HCT116 (cell line): ENCODE results near the gene SERINC1. TPM values are rescaled to one million over a fixed set of nuclear protein-coding genes. Genes with fewer than 3 reads are reported as not detected.
"Not testable (repeated sequence)": the region's sequence is repeated elsewhere in the genome, so short reads cannot be mapped to it uniquely, and the experiment has no call there.

Experiments
- ATAC-seq: fragments of 200-7000 bp; cut with Tn5 transposase; 2 replicates; pipeline ENCODE4 v1.9.1; 2020; ENCODE audit warnings: mild to moderate bottlenecking, moderate library complexity
- BruUV-seq: library from RNA; stranded (reverse); fragments of 400-500 nt; replicated peaks from 2 replicates; lab custom pipeline; 2021; lab: Mats Ljungman, UMichigan
- CTCF ChIA-PET: fragments of 300-600 bp; sonication (Branson Sonifier 250); formaldehyde crosslinking; loops from one replicate; lab custom pipeline; 2021; ENCODE audit warnings: antibody characterized with exemption; lab: Charles Lee
- POLR2A ChIA-PET: fragments of 300-600, 350-600 bp; sonication (Branson Sonifier 250); formaldehyde crosslinking; loops from one replicate; lab custom pipeline; 2021; ENCODE audit warnings: antibody characterized with exemption; lab: Charles Lee
- RAD21 ChIA-PET, 2 experiments: fragments of 300-600 bp; sonication (Branson Sonifier 250); formaldehyde crosslinking; loops; one replicate each; lab custom pipeline; 2023; ENCODE audit warnings: low total read pairs in 2 of 2; ENCODE audit not compliant: uncharacterized antibody in 2 of 2, unreplicated experiment in 2 of 2, low non-redundant PET in 1 of 2; lab: Charles Lee
- DNase-seq: peaks from one replicate; pipeline ENCODE4 v3.0.0-alpha.2; 2010; ENCODE audit warnings: low read depth, low spot score
- H2AFZ ChIP-seq: fragments of 200-600 bp; shearing (Covaris generic), sonication (generic); 2 replicates; pipeline ENCODE4 v1.6.1; 2017; ENCODE audit warnings: low read depth, mixed run types, mixed read lengths, antibody characterized with exemption, low read length; ENCODE audit not compliant: poor library complexity, severe bottlenecking
- H3K27ac ChIP-seq: 2 replicates; pipeline ENCODE4 v1.5.1; 2012; ENCODE audit warnings: low read depth, low read length
- H3K27me3 ChIP-seq: fragments of 200-600 bp; sonication (generic); 2 replicates; pipeline ENCODE4 v1.6.1; 2016; ENCODE audit warnings: mixed run types, low read length, mixed read lengths; ENCODE audit not compliant: insufficient read depth
- H3K36me3 ChIP-seq, 2 experiments: fragments of 200-500 bp in 1 of 2; fragments of 200-600 bp in 1 of 2; sonication (Bioruptor generic) in 1 of 2; sonication (generic) in 1 of 2; 2 replicates each; pipeline versions ENCODE4 v1.5.1 to v1.6.1; 2014 to 2016; ENCODE audit warnings: low read length in 2 of 2, inconsistent platforms in 1 of 2, mixed read lengths in 1 of 2, mixed run types in 1 of 2; ENCODE audit not compliant: insufficient read depth in 2 of 2, control insufficient read depth in 1 of 2
- H3K4me1 ChIP-seq, 2 experiments: fragments of 200-600 bp in 1 of 2; sonication (generic) in 1 of 2; 2 replicates each; pipeline versions ENCODE4 v1.5.1 to v1.6.1; 2012 to 2017; ENCODE audit warnings: low read length in 2 of 2, inconsistent platforms in 1 of 2, mild to moderate bottlenecking in 1 of 2, mixed read lengths in 1 of 2, mixed run types in 1 of 2, moderate library complexity in 1 of 2; ENCODE audit not compliant: insufficient read depth in 2 of 2, control insufficient read depth in 1 of 2
- H3K4me2 ChIP-seq: fragments of 200-600 bp; sonication (generic); 2 replicates; pipeline ENCODE4 v1.6.1; 2017; ENCODE audit warnings: mixed run types, low read length, mixed read lengths
- H3K4me3 ChIP-seq, 2 experiments: fragments of 200-600 bp in 1 of 2; sonication (generic) in 1 of 2; replicated peaks in 1 of 2; 2 replicates each; pipeline ENCODE4 v1.5.1; 2011 to 2016; ENCODE audit warnings: low read length in 2 of 2, control low read depth in 1 of 2, low read depth in 1 of 2, mild to moderate bottlenecking in 1 of 2, mixed read lengths in 1 of 2, mixed run types in 1 of 2
- H3K79me2 ChIP-seq: fragments of 200-600 bp; sonication (generic); 2 replicates; pipeline ENCODE4 v1.6.1; 2017; ENCODE audit warnings: mild to moderate bottlenecking, mixed run types, low read length, moderate library complexity, mixed read lengths; ENCODE audit not compliant: insufficient read depth
- H3K9ac ChIP-seq: fragments of 200-600 bp; sonication (generic); 2 replicates; pipeline ENCODE4 v1.6.1; 2016; ENCODE audit warnings: low read length, mixed read lengths
- H3K9me2 ChIP-seq: fragments of 200-600 bp; sonication (generic), shearing (Covaris generic); 2 replicates; pipeline ENCODE4 v1.6.1; 2017; ENCODE audit warnings: mixed run types, mild to moderate bottlenecking, moderate library complexity; ENCODE audit not compliant: insufficient read depth
- H3K9me3 ChIP-seq, 2 experiments: fragments of 200-500 bp in 1 of 2; fragments of 200-600 bp in 1 of 2; sonication (Bioruptor generic) in 1 of 2; sonication (generic) in 1 of 2; 2 replicates each; pipeline ENCODE4 v1.6.1; 2014 to 2017; ENCODE audit warnings: low read length in 2 of 2, mixed read lengths in 2 of 2, inconsistent platforms in 1 of 2, low read depth in 1 of 2, mild to moderate bottlenecking in 1 of 2, mixed run types in 1 of 2, moderate library complexity in 1 of 2; ENCODE audit not compliant: control insufficient read depth in 1 of 2, insufficient read depth in 1 of 2
- H4K20me1 ChIP-seq: fragments of 200-600 bp; sonication (generic), shearing (Covaris generic); 2 replicates; pipeline ENCODE4 v1.6.1; 2017; ENCODE audit warnings: mixed run types, mild to moderate bottlenecking, moderate library complexity; ENCODE audit not compliant: insufficient read depth
- EGR1 ChIP-seq: IDR thresholded peaks from 2 replicates; pipeline ENCODE4 v1.6.1; 2012; ENCODE audit warnings: low read depth
- ELF1 ChIP-seq: IDR thresholded peaks from 2 replicates; pipeline ENCODE4 v1.6.1; 2012; ENCODE audit warnings: low read depth, borderline replicate concordance
- FOSL1 ChIP-seq: IDR thresholded peaks from 2 replicates; pipeline ENCODE4 v1.6.1; 2012; ENCODE audit warnings: low read depth
- MAX ChIP-seq: IDR thresholded peaks from 2 replicates; pipeline ENCODE4 v1.6.1; 2012
- REST ChIP-seq: IDR thresholded peaks from 2 replicates; pipeline ENCODE4 v1.6.1; 2012; ENCODE audit warnings: low read depth
- SRF ChIP-seq: IDR thresholded peaks from 2 replicates; pipeline ENCODE4 v1.6.1; 2012; ENCODE audit warnings: low read depth
- TCF7L2 ChIP-seq: IDR thresholded peaks from 2 replicates; pipeline ENCODE4 v1.7.0; 2011; ENCODE audit warnings: borderline replicate concordance, inconsistent platforms; ENCODE audit not compliant: insufficient read depth, insufficient read length; ENCODE audit errors: extremely low read depth
- YY1 ChIP-seq: IDR thresholded peaks from 2 replicates; pipeline ENCODE4 v1.6.1; 2011; ENCODE audit warnings: low read length, low read depth, moderate library complexity, mild to moderate bottlenecking; ENCODE audit not compliant: insufficient replicate concordance; ENCODE audit errors: extremely low read depth
- ZBTB33 ChIP-seq: IDR thresholded peaks from 2 replicates; pipeline ENCODE4 v1.6.1; 2011; ENCODE audit warnings: mild to moderate bottlenecking, low read length, moderate library complexity; ENCODE audit not compliant: insufficient replicate concordance; ENCODE audit errors: extremely low read depth
- ZNF274 ChIP-seq: fragments of 200-500 bp; sonication (Bioruptor generic); IDR thresholded peaks from 2 replicates; pipeline ENCODE4 v1.6.1; 2014; ENCODE audit warnings: mild to moderate bottlenecking, low read depth, low read length, inconsistent platforms
- intact Hi-C: fragments of 100-400 bp; cut with micrococcal nuclease; formaldehyde crosslinking; loops from 2 replicates; pipeline ENCODE4 v1.10.0; 2022
- total RNA-seq: library from RNA; stranded (reverse); gene quantifications from one replicate; pipeline ENCODE4 v1.2.1, GENCODE V29; 2021; ENCODE audit not compliant: unreplicated experiment

Gene SERINC1
- total RNA-seq, 1 experiment from 2014 or later, result 45.2 TPM

GRCh38 chr6:122455116-122455515 lies 16.5 kb downstream of the SERINC1 start:
- DNase-seq, ATAC-seq, H3K4me1 ChIP-seq, H3K4me2 ChIP-seq, H3K27ac ChIP-seq, H3K9ac ChIP-seq, H4K20me1 ChIP-seq, H3K9me2 ChIP-seq, BruUV-seq, H3K9me3 ChIP-seq, intact Hi-C loops, H3K4me3 ChIP-seq, POLR2A ChIA-PET, RAD21 ChIA-PET, CTCF ChIA-PET, H3K27me3 ChIP-seq, H2AFZ ChIP-seq: not testable (repeated sequence)
- peaks cover 30% of the 10 kb centered on the region for H3K79me2 ChIP-seq
- H3K36me3 ChIP-seq, result peaks cover 21 to 35% of the 10 kb centered on the region in 2 experiments

- no peaks in the 10 kb centered on the region for H3K9me2 ChIP-seq
- ChIA-PET POLR2A (no interaction called here), RAD21 (no interaction called here), CTCF (no interaction called here)
- H3K27me3 ChIP-seq, result no peaks in the 10 kb centered on the region
- H2AFZ ChIP-seq, result no peak overlapping the region
- H4K20me1 ChIP-seq, result 0 out of 2 replicates have a peak, but pooled peaks cover 8% of the 10 kb centered on the region
- DNase-seq (no peak), ATAC-seq (no peak)
- peaks cover 26% of the 10 kb centered on the region for H3K79me2 ChIP-seq
- intact Hi-C loops, result no loop called here
- peaks cover 21 to 37% of the 10 kb centered on the region in 2 experiments for H3K36me3 ChIP-seq
- H3K27ac ChIP-seq, result no peak overlapping the region
- H3K4me2 ChIP-seq, result no peak overlapping the region
- H3K4me3 ChIP-seq, result no peak overlapping the region
- H3K9me3 ChIP-seq, result no peaks in the 10 kb centered on the region
- no peaks in the 10 kb centered on the region for H3K4me1 ChIP-seq
- no TSS peak for BruUV-seq
- TF ChIP-seq ELF1 (no peak), REST (no peak), ZNF274 (no peak), TCF7L2 (no peak), YY1 (no peak), EGR1 (no peak), FOSL1 (no peak), SRF (no peak), MAX (no peak), ZBTB33 (no peak)
- H3K9ac ChIP-seq, result no peak overlapping the region
Observed at GRCh38 chr6:122454673-122455072, 16.9 kb downstream of the SERINC1 start.
